Stimulated activated CD8-positive, alpha-beta memory T cell treated with anti-CD3 and anti-CD28 coated beads, Interleukin-7, amount 100 ng/mL, for 24 hours (primary cell): ENCODE results near the gene EDIL3.
"Not testable (repeated sequence)": the region's sequence is repeated elsewhere in the genome, so short reads cannot be mapped to it uniquely, and the experiment has no call there.

Source experiments
- DNase-seq: peaks from one replicate; pipeline ENCODE4 v3.0.0-alpha.2; 2020; ENCODE audit warnings: low read depth

EDIL3 gene

DNA sequence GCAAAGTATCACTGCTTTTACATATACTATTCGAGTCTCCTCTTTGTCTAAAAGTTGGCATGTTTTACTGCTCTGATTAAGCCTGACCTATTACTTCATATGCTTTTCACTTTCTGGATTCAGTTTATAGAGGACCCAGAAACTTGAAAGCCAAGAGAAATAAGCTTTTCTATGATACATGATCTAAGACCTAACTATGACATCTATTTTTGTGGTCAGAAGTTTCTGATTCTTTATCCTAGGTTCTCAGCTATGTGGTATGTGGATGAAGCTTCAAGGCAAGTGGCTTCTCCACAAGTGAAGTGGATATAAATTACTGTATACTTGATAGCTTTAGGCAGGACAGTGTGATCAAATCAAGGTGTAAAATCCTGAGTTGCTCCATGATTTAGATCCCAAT lies 6.3 kb downstream of the EDIL3 start:
- DNase-seq, result no peak

DNA sequence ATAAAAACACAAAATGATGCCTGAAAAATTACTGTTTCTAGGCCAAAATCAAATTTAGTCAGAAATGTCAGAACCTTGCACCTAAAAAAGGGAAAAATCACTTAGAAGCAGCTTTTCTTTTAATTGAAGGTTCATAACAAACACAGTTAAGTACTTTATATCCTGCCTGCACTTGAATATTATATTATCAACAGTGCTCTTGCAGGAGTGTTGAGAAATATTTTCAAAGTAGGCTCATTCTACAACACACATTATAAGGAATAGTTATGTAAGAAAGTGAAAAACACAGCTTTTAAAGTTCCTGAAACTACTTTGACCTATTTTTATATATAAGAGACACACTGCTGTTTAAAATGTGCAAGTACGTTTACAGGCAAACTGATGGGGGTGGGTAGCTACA lies 8.3 kb downstream of the EDIL3 start:
- no peak for DNase-seq

DNA sequence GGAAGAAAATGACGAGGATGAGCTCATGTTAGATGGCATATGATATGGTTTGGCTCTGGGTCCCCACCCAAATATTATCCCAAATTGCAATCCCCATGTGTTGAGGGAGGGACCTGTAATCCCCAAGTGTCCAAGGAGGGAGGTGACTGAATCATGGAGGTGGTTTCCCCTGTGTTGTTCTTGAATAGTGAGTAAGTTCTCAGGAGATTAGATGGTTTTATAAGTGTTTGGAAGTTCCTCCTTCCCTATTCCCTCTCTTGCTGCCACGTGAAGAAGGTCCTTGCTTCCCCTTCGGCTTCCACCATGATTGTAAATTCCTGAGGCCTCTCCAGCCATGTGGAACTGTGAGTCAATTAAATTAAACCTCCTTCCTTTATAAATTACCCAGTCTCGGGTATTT lies 10.1 kb downstream of the EDIL3 start:
- DNase-seq, result no peak

DNA sequence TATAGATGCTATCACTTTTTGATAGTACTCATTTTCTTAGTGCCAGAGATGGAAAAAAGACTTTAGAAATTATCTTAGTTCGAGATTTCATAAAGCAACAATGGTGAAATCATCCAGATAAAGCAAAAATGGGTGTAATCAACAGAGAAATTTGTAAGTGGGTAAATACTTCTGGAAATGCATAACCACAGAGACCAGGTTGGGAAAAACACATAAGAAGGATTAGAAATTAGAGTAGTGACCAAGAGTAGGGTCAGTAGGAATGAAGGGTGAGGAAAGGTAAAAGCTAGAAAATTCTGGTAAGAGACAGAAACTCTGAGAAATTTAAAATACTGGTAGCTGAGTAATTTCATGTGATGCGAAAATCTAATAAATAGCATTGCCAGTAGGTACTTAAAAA lies 11.2 kb downstream of the EDIL3 start:
- DNase-seq, result no peak

DNA sequence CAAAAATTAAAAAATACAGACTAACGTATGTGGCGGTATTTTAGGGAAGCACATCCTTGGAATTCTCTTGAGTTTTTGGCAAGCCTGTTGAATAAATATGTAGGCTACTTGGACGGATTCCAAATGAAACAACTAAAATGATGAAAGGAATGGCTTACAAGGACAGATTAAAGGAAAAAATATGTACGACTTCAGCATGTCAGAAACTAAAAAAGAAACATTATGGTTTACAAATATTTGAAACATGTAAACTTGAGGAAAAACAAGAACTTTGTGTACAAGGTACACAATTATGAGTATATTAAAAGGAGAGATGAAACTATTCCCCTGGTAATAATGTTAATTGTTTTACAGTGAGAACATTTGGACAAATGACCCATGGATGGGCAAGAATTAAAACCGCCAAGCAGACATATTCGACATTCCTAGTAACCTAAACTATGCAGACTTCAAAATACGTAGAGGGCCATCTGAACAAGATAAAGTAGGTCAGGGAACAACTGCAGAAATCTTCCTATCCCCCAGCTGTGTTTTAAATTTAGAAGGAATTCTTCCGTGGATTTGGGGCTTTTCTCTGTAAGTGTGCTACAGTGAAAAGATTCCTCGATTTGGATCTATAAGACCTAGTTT lies 12.5 kb downstream of the EDIL3 start:
- no peak for DNase-seq

DNA sequence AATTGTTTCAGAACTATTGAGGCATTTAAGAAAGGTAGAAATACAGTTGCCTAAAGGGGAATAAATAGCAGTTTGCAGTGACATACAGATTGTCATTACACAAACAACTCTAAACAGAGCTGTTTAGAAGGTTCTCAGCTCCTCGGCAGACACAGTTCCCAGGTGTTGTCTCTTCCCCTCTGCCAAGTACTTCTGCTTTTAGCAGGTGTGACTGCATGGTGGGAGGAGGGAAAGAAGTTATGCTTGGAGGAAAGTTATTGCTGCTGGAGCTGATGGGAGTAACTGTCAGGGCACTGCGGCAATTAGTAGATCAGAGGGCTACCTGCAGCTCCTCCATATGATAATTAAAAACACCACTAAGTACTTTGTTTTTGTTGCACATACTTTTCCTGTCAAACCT lies 14.5 kb downstream of the EDIL3 start:
- no peak for DNase-seq

DNA sequence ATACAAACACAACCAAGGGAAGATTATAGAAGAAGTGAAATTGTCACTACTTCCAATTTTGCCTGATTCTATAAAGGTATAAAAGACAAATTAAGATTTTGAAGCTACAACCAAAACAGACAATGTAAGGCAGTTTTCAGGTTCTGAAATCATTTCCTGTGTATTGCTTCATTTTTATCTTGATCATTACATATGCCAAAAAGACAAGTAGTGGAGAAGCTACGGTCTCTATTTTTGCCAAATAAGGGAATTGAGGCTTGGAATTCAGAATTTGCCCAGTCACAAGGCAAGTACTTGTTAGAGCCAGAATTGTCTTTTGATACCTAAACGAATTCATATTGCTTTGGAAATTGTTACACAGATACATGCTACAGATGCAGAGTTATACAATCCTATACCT lies 20.6 kb downstream of the EDIL3 start:
- DNase-seq, result no peak

DNA sequence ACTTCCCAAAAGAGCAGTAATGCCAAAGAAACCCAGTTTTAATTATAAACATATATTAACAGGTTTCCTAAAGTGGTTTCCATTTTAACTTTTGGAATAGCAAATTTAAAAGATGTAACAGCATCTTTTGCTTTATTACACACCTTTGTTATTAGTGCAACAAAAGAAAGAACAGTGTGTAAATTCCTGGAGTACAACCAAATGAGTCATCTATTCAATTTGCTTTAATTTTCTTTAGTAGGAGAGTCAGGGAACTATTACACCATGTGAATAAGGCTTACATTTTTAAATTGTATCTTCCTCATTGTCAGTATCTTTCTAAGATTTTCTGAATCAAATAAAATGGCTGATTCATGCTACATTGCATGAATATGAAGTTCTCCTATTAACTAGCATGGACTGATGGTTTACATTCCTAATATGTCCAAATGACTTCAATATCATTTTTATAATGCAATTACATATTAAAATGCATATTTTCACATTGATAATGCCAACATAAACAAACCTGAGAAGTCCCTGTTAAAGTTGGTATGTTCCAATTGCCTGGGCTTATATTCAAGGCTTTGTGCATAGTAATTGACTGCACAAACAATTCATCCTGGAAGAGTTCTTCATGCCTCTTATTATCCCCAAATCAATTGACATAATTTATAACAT lies 22.5 kb downstream of the EDIL3 start:
- no peak for DNase-seq

DNA sequence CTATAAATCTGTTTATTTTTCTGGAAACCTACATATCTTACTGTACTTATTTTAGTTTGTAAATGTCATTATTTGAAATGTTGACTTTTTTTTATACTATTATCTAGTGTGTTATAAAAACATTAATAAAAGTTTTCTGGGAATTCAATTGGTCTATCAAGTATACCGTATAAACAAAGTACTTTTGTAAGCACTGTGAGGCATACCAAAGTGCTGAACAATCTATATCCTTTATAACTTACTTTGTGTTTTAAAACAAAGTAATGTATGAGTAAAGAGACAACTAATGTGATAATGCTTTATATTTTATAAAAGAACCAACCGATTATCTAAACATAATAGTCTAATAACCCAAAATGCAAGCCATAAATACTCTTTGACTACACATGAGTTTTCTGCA lies 23.1 kb downstream of the EDIL3 start:
- no peak for DNase-seq

DNA sequence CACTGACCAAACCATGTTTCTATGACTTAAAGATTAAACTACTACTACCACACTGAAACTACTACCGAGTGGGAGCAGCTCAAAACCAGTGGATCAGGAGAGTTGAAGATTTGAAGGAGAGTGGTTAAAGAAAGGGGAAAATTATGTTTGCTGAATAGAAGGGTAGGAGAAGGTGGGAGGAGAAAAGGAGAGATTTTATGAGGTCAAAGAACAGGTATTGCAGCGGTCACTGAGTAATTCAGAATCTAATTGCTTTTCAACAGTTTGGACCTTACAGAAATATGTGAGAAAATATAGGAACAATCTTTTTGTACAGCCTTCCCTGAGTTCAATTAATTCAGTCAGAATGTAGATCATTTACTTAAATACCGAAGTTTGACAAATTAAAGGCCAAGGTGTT lies 24.6 kb downstream of the EDIL3 start:
- no peak for DNase-seq

DNA sequence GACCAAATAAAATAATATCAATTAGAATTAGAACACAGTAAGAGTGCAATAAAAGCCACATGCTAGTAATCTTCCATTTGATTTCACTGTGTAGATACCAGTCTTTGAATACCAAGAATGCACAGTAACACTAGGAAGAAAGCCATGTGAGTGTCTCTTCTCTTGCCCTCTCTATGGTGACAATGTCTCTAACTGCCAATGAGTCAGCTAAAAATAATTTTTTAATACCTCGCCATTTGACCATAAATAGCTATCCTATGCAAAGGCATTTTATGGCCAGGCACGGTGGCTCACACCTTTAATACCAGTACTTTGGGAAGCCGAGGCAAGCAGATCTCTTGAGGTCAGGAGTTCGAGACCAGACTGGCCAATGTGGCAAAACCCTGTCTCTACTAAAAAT lies 30.6 kb downstream of the EDIL3 start:
- no peak for DNase-seq

DNA sequence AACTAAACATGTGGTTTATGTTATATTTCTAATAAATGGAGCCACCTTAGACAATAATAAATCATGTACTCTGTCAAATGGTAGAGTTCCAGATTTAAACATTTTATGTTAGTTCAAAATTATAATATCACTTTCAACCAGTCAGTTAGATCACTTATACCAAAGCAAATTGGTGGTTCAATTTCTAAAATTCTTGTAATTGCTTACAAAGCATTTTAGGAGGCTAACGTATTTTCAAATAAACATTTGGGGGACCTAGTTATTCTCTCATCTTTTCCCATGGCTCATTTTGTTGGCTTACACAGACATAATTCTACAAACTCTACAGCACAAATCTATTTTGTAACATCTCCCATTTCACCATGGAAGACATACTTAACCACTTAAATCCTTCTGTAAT lies 39.9 kb downstream of the EDIL3 start:
- DNase-seq, result no peak

DNA sequence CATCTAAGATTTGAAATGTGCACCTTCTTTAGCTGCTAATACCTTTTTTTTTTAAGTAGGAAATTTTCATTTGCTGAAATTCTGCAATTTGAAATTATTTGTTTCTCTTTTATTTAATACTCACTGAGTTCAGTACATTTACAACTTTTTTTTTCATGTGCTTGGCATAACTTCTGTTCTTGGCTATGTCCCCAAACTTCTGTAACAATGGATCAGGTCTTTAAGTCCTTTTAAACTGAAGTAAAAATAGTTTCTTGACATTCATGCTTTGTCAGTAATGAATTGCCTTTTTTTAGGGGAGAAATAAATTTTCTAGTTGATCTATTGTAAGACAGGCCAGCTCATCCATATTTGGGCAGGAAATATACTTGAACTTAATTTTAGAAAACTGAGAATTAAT lies 41.5 kb downstream of the EDIL3 start:
- no peak for DNase-seq

DNA sequence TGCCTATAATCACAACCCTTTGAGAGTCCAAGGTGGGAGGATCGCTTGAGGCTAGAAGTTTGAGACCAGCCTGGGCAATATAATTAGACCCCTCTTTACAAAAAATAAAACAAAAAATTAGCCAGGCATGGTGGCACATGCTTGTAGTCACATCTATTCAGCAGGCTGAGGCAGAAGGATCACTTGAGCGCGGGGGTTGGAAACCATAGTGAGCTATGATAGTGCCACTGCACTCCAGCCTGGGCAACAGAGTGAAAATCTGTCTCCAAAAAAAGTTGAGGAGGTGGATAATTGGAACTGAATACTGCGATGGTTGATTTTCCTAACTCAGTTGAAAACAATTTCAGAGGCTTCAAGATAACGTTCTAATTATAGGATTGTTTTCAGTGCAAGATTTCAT lies 52.6 kb downstream of the EDIL3 start:
- DNase-seq, result no peak

DNA sequence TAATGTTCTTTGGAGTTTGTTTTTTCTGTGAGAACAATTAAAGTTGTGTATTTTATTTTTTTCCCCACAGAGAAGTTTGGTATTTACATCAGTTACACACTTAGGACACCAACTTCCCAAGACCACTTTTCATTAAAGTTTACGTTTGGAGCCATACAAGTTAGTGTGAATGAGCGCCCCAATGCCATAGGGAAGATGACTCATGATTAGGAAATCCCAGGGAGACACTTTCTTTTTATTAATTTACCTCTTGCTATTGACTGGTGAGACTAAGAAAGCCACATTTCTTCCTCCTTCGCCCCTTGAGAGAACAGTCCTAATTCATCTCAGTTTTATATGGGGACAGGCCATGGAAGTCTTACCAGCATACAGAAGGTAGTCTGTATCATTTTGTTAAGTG lies 57.1 kb downstream of the EDIL3 start:
- DNase-seq, result no peak

DNA sequence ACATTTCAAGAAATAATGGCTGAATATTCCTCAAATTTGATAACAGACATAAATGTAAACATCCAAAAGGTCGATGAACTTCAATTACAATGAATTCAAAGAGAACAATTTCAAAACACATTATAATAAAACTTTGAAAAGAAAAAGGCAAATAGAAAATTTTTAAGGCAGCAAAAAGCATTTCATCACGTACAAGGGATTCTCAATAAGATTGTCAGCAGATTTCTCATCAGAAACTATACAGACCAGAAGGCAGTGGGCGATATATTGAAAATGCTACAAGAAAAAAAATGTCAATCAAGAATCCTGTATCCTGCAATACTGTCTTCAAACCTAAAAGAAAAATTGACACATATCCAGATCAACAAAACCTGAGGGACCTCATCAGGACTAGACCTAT lies 62.0 kb downstream of the EDIL3 start:
- DNase-seq, result no peak

DNA sequence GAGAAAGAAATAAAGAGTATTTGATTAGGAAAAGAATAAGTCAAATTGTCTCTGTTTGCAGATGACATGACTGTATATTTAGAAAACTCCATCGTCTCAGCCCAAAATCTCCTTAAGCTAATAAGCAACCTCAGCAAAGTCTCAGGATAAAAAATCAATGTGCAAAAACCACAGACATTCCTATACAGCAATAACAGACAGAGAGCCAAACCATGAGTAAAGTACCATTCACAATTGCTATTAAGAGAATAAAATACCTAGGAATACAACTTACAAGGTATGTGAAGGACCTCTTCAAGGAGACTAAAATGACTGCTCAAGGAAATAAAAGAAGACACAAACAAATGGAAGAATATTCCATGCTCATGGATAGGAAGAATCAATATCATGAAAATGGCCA lies 66.9 kb downstream of the EDIL3 start:
- DNase-seq, result not testable (repeated sequence)

DNA sequence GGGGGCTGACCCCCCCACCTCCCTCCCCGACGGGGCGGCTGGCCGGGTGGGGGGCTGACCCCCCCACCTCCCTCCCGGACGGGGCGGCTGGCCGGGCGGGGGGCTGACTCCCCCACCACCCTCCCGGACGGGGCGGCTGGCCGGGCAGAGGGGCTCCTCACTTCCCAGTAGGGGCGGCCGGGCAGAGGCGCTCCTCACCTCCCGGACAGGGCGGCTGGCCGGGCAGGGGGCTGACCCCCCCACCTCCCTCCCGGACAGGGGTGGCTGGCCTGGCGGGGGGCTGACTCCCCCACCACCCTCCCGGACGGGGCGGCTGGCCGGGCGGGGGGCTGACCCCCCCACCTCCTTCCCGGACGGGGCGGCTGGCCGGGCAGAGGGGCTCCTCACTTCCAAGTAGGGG lies 72.4 kb downstream of the EDIL3 start:
- DNase-seq, result not testable (repeated sequence)

DNA sequence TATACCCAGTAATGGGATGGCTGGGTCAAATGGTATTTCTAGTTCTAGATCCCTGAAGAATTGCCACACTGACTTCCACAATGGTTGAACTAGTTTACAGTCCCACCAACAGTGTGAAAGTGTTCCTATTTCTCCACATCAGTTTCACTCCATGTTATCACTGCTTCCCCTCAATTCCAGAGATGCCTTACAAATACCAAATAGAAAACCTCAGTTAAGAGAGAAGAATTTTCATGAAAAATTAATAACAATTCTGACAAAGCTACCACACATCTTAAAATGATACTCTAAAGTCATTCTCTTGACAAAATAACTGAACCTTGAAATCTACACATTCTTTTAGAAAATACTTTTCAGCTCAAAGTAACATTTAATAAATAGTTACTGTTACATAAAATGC lies 74.8 kb downstream of the EDIL3 start:
- not testable (repeated sequence) for DNase-seq

DNA sequence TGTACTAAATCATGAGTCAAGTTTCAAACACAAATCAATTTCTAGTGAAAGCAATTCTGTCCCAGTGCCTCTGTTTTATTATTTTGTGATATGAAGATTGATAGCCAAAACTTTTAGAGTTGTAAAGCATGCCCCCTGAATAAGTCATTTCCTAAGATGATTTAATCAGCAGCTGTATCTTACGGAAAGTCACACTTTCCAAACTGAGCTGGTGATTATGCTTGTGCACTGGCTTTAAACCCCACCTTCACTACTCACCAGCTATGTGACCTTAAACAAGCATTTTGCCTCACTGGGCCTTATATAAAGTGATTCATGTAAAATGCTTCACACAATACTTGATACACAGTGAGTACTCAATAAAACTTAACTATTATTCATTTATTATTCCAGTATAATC lies 78.1 kb downstream of the EDIL3 start:
- DNase-seq, result no peak

DNA sequence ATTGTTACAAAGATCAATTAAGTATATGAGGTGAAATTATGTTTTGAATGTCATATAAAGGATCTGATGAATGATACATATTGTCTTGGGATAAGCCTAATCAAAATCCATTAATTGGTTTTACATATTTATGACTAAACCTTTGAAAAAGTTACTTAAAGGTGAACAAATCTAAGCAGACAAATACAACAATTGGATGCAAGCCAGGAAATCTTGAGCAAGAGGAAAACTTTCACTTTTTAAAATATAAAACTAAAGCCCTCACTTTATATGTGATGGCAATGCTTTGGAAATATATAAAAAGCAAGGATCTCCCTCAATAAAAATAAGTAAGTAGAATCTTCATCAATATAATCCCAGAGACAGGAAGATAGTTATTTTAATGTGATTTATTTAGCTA lies 80.1 kb downstream of the EDIL3 start:
- no peak for DNase-seq

DNA sequence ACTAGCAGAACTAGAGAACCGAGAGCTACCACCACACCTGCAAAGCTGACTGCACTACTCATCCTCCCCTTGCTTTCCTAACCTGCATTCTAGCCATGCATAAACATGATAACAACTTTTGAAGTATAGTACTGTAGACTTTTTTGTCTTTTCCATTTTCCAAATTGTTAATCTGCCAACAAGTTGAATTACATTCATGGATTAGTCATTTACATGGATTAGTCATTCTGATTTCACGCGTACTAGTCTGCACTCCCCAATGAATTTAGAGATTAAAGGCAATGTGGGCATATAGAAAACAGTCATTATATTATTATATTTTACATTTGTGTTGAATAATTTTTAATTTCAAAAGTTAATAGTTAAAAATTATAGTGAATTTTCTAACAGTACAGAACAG lies 81.4 kb downstream of the EDIL3 start:
- no peak for DNase-seq

DNA sequence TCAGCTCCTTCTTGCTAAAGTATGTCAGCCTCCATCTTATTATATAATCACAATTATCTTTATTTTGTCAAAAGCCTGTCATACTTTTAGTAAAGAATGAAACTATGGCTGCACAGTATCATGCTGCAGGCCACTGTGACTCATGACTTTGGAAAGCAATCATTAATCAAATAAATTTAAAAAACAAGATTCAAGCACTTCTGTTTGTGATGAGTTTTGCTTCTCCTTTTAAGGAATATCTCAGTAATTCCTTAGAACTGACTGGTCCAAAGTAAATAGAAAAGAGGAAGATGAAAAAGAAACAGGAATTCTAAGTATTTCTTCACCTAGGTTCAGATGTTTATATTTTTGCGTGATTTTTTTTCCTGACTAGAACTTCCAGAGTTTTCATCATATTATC lies 83.1 kb downstream of the EDIL3 start:
- no peak for DNase-seq

DNA sequence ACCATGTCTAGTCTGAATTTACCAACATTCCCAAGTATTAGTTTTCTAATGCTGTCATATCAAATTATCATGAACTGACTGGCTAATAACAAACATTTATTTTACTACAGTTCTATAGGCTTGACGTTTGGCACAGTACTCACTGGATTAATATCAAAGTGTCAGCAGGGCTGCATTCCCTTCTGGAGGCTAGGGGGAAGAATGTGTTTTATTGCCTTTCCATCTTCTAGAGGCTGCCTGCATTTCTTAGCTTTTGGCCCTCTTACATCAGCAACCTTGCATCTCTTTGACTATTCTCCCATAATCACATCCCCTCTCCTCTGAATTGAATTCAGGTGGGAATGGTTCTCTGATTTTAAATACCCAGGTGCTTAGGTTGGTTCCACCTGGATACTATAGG lies 84.7 kb downstream of the EDIL3 start:
- DNase-seq, result no peak
